ENCODE data around the gene NUMB.
"Not testable (repeated sequence)": the region's sequence is repeated elsewhere in the genome, so short reads cannot be mapped to it uniquely, and the experiment has no call there.

Gene NUMB

GRCh38 chr14:73422515-73422914 is 35.8 kb downstream of the NUMB start:
- no peak for DNase-seq (ENCODE audit: low read depth in 2 of 2)

GRCh38 chr14:73418227-73418626 is 40.1 kb downstream of the NUMB start:
- DNase-seq (ENCODE audit: low read depth in 2 of 2), result no peak

- DNase-seq (ENCODE audit: low read depth in 2 of 2), result not testable (repeated sequence)
These were observed 52.1 kb downstream of the NUMB start for GRCh38 chr14:73406248-73406647.

GRCh38 chr14:73403181-73403752 is 55.1 kb downstream of the NUMB start:
- no peak for DNase-seq (ENCODE audit: low read depth in 2 of 2)

- no peak for DNase-seq (ENCODE audit: low read depth in 2 of 2)
These were observed 55.8 kb downstream of the NUMB start for GRCh38 chr14:73402579-73402978.

- no peak for DNase-seq (ENCODE audit: low read depth in 2 of 2)
These were observed 60.5 kb downstream of the NUMB start for GRCh38 chr14:73397810-73398209.

- no peak for DNase-seq (ENCODE audit: low read depth in 2 of 2)
These were observed 64.0 kb downstream of the NUMB start for GRCh38 chr14:73394317-73394716.

GRCh38 chr14:73393375-73393774 is 65.0 kb downstream of the NUMB start:
- DNase-seq (ENCODE audit: low read depth in 2 of 2), result no peak

GRCh38 chr14:73392329-73393257 is 65.8 kb downstream of the NUMB start:
- DNase-seq (ENCODE audit: low read depth in 2 of 2), result no peak

- DNase-seq (ENCODE audit: low read depth in 2 of 2), result not testable (repeated sequence)
These were observed 70.5 kb downstream of the NUMB start for GRCh38 chr14:73387860-73388259.

- no peak for DNase-seq (ENCODE audit: low read depth in 2 of 2)
These were observed 72.0 kb downstream of the NUMB start for GRCh38 chr14:73386342-73386741.

- not testable (repeated sequence) for DNase-seq (ENCODE audit: low read depth in 2 of 2)
These were observed 73.3 kb downstream of the NUMB start for GRCh38 chr14:73385021-73385420.

- DNase-seq (ENCODE audit: low read depth in 2 of 2), result no peak
These were observed 75.0 kb downstream of the NUMB start for GRCh38 chr14:73383356-73383755.

GRCh38 chr14:73381380-73382013 is 76.8 kb downstream of the NUMB start:
- no peak for DNase-seq (ENCODE audit: low read depth in 2 of 2)

GRCh38 chr14:73376585-73376984 is 81.8 kb downstream of the NUMB start:
- DNase-seq (ENCODE audit: low read depth in 2 of 2), result no peak

GRCh38 chr14:73375861-73376260 is 82.5 kb downstream of the NUMB start:
- DNase-seq (ENCODE audit: low read depth in 2 of 2), result no peak

- no peak for DNase-seq (ENCODE audit: low read depth in 2 of 2)
These were observed 84.1 kb downstream of the NUMB start for GRCh38 chr14:73374218-73374617.

- no peak for DNase-seq (ENCODE audit: low read depth in 2 of 2)
These were observed 85.8 kb downstream of the NUMB start for GRCh38 chr14:73372529-73372928.

GRCh38 chr14:73370561-73370960 is 87.8 kb downstream of the NUMB start:
- DNase-seq (ENCODE audit: low read depth in 2 of 2), result no peak

GRCh38 chr14:73369428-73369827 is 88.9 kb downstream of the NUMB start:
- DNase-seq (ENCODE audit: low read depth in 2 of 2), result no peak

GRCh38 chr14:73368616-73369015 is 89.7 kb downstream of the NUMB start:
- DNase-seq (ENCODE audit: low read depth in 2 of 2), result no peak

GRCh38 chr14:73365727-73366126 is 92.6 kb downstream of the NUMB start:
- DNase-seq (ENCODE audit: low read depth in 2 of 2), result no peak

- no peak for DNase-seq (ENCODE audit: low read depth in 2 of 2)
These were observed 93.8 kb downstream of the NUMB start for GRCh38 chr14:73364559-73364958.
